GM12878 (cell line): Measurements from ENCODE around the gene CLIP3.

Experiments used
- CTCF ChIP-seq, 3 experiments: IDR thresholded peaks in 2 of 3; conservative IDR thresholded peaks in 1 of 3; 2 replicates each; pipeline ENCODE4 v1.5.1; 2011; ENCODE audit warnings: low read depth in 3 of 3, low read length in 3 of 3, mild to moderate bottlenecking in 3 of 3, control low read depth in 2 of 3, moderate library complexity in 2 of 3, inconsistent platforms in 1 of 3, mixed read lengths in 1 of 3; ENCODE audit not compliant: control insufficient read depth in 2 of 3, insufficient read depth in 1 of 3; ENCODE audit errors: extremely low read depth in 1 of 3
- EGR1 ChIP-seq, 2 experiments: IDR thresholded peaks; 1 replicate in 1 of 2; 2 replicates in 1 of 2; pipeline ENCODE4 v1.6.1; 2011 to 2012; ENCODE audit warnings: low read depth in 2 of 2, low read length in 2 of 2, borderline replicate concordance in 1 of 2, mild to moderate bottlenecking in 1 of 2, moderate library complexity in 1 of 2
- MXI1 ChIP-seq: fragments of 150-350 bp; IDR thresholded peaks from 2 replicates; pipeline ENCODE4 v1.6.1; 2011; ENCODE audit warnings: low read depth, mild to moderate bottlenecking, inconsistent platforms, low read length, improper control_type of control experiment

- TF ChIP-seq MXI1 (no peak), CTCF (IDR thresholded peaks at IDR 0.05 in 2 of 3, conservative IDR thresholded peaks at IDR 0.05 in 1 of 3; ENCODE audit: control insufficient read depth in 2 of 3, extremely low read depth in 1 of 3, insufficient read depth in 1 of 3, low read depth in 3 of 3, low read length in 3 of 3) (no peak), EGR1 (IDR thresholded peaks at IDR 0.05; ENCODE audit: borderline replicate concordance in 1 of 2, low read depth in 2 of 2, low read length in 2 of 2) (no peak)
Observed at GRCh38 chr19:36010402-36010801, 22.3 kb downstream of the CLIP3 start.
